HG02798 (cell line): Measurements from ENCODE around the gene SPDYE11.
"Not testable (repeated sequence)": the region's sequence is repeated elsewhere in the genome, so short reads cannot be mapped to it uniquely, and the experiment has no call there.

Experiments
- ATAC-seq: cut with Tn5 transposase; IDR thresholded peaks from one replicate; pipeline ENCODE4 v1.9.1; 2021; ENCODE audit warnings: mild to moderate bottlenecking; ENCODE audit not compliant: unreplicated experiment, poor library complexity

SPDYE11 gene

GRCh38 chr7:73057811-73058210 is at the start of gene SPDYE11:
Gene SPDYE11, minus strand, starts transcription at chr7:73057911. Its CDS starts 1,800 bp downstream, at chr7:73056111.
- ATAC-seq: not testable (repeated sequence)

GRCh38 chr7:73085938-73086337 is 28.2 kb upstream of the SPDYE11 start, which contains the start of gene SPDYE9:
Gene SPDYE9, minus strand, starts transcription at chr7:73086038. Its CDS starts 1,800 bp downstream, at chr7:73084238.
- not testable (repeated sequence) for ATAC-seq

GRCh38 chr7:73029666-73030065 is 28.0 kb downstream of the SPDYE11 start, which contains the start of gene SPDYE8:
Gene SPDYE8, minus strand, starts transcription at chr7:73029766. Its CDS starts 1,800 bp downstream, at chr7:73027966.
- not testable (repeated sequence) for ATAC-seq

GRCh38 chr7:73006491-73006890 is 51.2 kb downstream of the SPDYE11 start:
- not testable (repeated sequence) for ATAC-seq

GRCh38 chr7:73005693-73006447 is 51.8 kb downstream of the SPDYE11 start:
- ATAC-seq: peak; percentile 90

GRCh38 chr7:73005356-73005692 is 52.4 kb downstream of the SPDYE11 start:
- ATAC-seq: peak; percentile 89

- not testable (repeated sequence) for ATAC-seq
These were observed 59.7 kb downstream of the SPDYE11 start for GRCh38 chr7:72997887-72998468.
